ENCODE data around the gene MAP1B.
"Not testable (repeated sequence)": the region's sequence is repeated elsewhere in the genome, so short reads cannot be mapped to it uniquely, and the experiment has no call there.

Gene MAP1B

GRCh38 chr5:72107131-72107900 lies at the start of gene MAP1B:
MAP1B (plus strand) TSS chr5:72107475; CDS start chr5:72107532, 57 bp downstream.
- DNase-seq (ENCODE audit: low read depth in 2 of 3, low spot score in 2 of 3), result no peak

- DNase-seq (ENCODE audit: low read depth in 2 of 3, low spot score in 2 of 3), result no peak
These were observed 49.5 kb upstream of the MAP1B start for GRCh38 chr5:72057816-72058215.

- DNase-seq (ENCODE audit: low read depth in 2 of 3, low spot score in 2 of 3), result no peak
These were observed 44.0 kb upstream of the MAP1B start for GRCh38 chr5:72063219-72063819.

- no peak for DNase-seq (ENCODE audit: low read depth in 2 of 3, low spot score in 2 of 3)
These were observed 42.3 kb upstream of the MAP1B start for GRCh38 chr5:72064801-72065570.

- no peak for DNase-seq (ENCODE audit: low read depth in 2 of 3, low spot score in 2 of 3)
These were observed 41.5 kb upstream of the MAP1B start for GRCh38 chr5:72065751-72066255.

- no peak for DNase-seq (ENCODE audit: low read depth in 2 of 3, low spot score in 2 of 3)
These were observed 40.6 kb upstream of the MAP1B start for GRCh38 chr5:72066705-72067107.

GRCh38 chr5:72067682-72068470 lies 39.4 kb upstream of the MAP1B start:
- no peak for DNase-seq (ENCODE audit: low read depth in 2 of 3, low spot score in 2 of 3)

GRCh38 chr5:72070529-72070928 lies 36.7 kb upstream of the MAP1B start:
- DNase-seq (ENCODE audit: low read depth in 2 of 3, low spot score in 2 of 3), result no peak

GRCh38 chr5:72071906-72072305 lies 35.4 kb upstream of the MAP1B start:
- no peak for DNase-seq (ENCODE audit: low read depth in 2 of 3, low spot score in 2 of 3)

GRCh38 chr5:72074251-72074650 lies 33.0 kb upstream of the MAP1B start:
- no peak for DNase-seq (ENCODE audit: low read depth in 2 of 3, low spot score in 2 of 3)

GRCh38 chr5:72075461-72075860 lies 31.8 kb upstream of the MAP1B start:
- DNase-seq (ENCODE audit: low read depth in 2 of 3, low spot score in 2 of 3), result no peak

GRCh38 chr5:72076621-72077300 lies 30.5 kb upstream of the MAP1B start:
- no peak for DNase-seq (ENCODE audit: low read depth in 2 of 3, low spot score in 2 of 3)

GRCh38 chr5:72077390-72077789 lies 29.9 kb upstream of the MAP1B start:
- DNase-seq (ENCODE audit: low read depth in 2 of 3, low spot score in 2 of 3), result no peak

- DNase-seq (ENCODE audit: low read depth in 2 of 3, low spot score in 2 of 3), result no peak
These were observed 28.0 kb upstream of the MAP1B start for GRCh38 chr5:72079288-72079687.

GRCh38 chr5:72082048-72082447 lies 25.2 kb upstream of the MAP1B start:
- no peak for DNase-seq (ENCODE audit: low read depth in 2 of 3, low spot score in 2 of 3)

- no peak for DNase-seq (ENCODE audit: low read depth in 2 of 3, low spot score in 2 of 3)
These were observed 22.4 kb upstream of the MAP1B start for GRCh38 chr5:72084876-72085275.

- no peak for DNase-seq (ENCODE audit: low read depth in 2 of 3, low spot score in 2 of 3)
These were observed 22.0 kb upstream of the MAP1B start for GRCh38 chr5:72085319-72085718.

GRCh38 chr5:72089713-72090112 lies 17.6 kb upstream of the MAP1B start:
- DNase-seq (ENCODE audit: low read depth in 2 of 3, low spot score in 2 of 3), result not testable (repeated sequence)

GRCh38 chr5:72092074-72092473 lies 15.2 kb upstream of the MAP1B start:
- DNase-seq (ENCODE audit: low read depth in 2 of 3, low spot score in 2 of 3), result no peak

GRCh38 chr5:72093217-72093616 lies 14.1 kb upstream of the MAP1B start:
- no peak for DNase-seq (ENCODE audit: low read depth in 2 of 3, low spot score in 2 of 3)

All from activated CD8-positive, alpha-beta memory T cell treated with anti-CD3 and anti-CD28 coated beads for 48 hours (primary cell).